Measurements from ENCODE around the gene TNRC6B. TPM values are rescaled to one million over a fixed set of nuclear protein-coding genes. Genes with fewer than 3 reads are reported as not detected.

TNRC6B gene, protein sequence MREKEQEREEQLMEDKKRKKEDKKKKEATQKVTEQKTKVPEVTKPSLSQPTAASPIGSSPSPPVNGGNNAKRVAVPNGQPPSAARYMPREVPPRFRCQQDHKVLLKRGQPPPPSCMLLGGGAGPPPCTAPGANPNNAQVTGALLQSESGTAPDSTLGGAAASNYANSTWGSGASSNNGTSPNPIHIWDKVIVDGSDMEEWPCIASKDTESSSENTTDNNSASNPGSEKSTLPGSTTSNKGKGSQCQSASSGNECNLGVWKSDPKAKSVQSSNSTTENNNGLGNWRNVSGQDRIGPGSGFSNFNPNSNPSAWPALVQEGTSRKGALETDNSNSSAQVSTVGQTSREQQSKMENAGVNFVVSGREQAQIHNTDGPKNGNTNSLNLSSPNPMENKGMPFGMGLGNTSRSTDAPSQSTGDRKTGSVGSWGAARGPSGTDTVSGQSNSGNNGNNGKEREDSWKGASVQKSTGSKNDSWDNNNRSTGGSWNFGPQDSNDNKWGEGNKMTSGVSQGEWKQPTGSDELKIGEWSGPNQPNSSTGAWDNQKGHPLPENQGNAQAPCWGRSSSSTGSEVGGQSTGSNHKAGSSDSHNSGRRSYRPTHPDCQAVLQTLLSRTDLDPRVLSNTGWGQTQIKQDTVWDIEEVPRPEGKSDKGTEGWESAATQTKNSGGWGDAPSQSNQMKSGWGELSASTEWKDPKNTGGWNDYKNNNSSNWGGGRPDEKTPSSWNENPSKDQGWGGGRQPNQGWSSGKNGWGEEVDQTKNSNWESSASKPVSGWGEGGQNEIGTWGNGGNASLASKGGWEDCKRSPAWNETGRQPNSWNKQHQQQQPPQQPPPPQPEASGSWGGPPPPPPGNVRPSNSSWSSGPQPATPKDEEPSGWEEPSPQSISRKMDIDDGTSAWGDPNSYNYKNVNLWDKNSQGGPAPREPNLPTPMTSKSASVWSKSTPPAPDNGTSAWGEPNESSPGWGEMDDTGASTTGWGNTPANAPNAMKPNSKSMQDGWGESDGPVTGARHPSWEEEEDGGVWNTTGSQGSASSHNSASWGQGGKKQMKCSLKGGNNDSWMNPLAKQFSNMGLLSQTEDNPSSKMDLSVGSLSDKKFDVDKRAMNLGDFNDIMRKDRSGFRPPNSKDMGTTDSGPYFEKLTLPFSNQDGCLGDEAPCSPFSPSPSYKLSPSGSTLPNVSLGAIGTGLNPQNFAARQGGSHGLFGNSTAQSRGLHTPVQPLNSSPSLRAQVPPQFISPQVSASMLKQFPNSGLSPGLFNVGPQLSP (N-terminal part only)
- polyA plus RNA-seq = 7.6 and 8.2 TPM in 2 replicates
- polyA minus RNA-seq = 93.2 and 113 TPM in 2 replicates

DNA sequence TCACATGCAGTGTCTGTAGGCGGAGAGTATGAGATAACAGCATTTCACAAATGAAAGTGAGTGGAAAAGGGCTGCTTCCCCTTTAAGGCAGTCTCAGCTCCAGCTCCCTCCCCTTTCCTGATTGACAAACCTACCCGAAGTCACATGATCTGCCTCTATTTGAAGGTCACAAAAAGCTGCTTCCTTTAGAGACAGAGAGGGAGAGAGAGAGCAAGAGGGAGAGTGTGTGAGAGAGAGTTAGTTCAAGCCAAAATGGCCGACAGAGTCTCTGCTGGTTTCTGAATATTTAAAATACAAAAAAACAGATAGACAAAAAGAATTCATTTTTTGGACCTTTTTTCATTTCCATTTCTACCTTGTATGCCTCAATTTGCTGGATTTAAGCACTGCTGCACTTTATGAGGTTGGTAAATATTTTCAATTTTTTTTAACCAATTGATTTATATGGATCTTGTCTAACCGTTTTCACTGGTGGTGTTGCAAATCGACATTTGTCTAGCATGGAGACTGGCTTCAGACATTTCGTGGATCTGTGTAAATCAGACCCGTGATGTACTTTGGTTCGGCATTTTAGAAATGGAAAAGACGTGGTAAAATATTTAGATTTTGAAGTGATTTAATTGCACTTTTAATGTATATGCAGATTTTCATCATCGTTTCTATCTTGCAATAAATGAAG is at the start of gene TNRC6B:
TNRC6B (plus strand) TSS at position 188 of the 679 bp plus-strand sequence; CDS start at position 399, 211 bp downstream.
- Histone ChIP-seq H3K9me2 (ENCODE audit: insufficient read depth, low read length) (no peaks in the 10 kb centered on the region), H3K4me2 (ENCODE audit: low read length) (peak within 1 kb of the TSS; percentile 41), H3K79me2 (replicated peaks; ENCODE audit: insufficient read depth, low read length) (peaks cover 50% of the 10 kb centered on the region), H3K4me3 (ENCODE audit: low read length) (peak within 1 kb of the TSS; percentile 68), H4K20me1 (ENCODE audit: insufficient read depth) (no peaks in the 10 kb centered on the region), H3F3A (ENCODE audit: insufficient read depth, low read length, poor library complexity, severe bottlenecking) (no peaks in the 10 kb centered on the region), H3K9ac (ENCODE audit: low read length) (peak within 1 kb of the TSS; percentile 91), H3K27me3 (ENCODE audit: insufficient read depth, low read depth, low read length) (no peaks in the 10 kb centered on the region), H3K27ac (ENCODE audit: low read length) (peak within 1 kb of the TSS; percentile 98), H3K9me3 (ENCODE audit: low read length) (no peaks in the 10 kb centered on the region), H3K36me3 (ENCODE audit: insufficient read depth, low read length) (no peaks in the 10 kb centered on the region), H2AFZ (ENCODE audit: low read depth, low read length) (peak within 1 kb of the TSS; percentile 46)
- TF ChIP-seq TAF1 (IDR thresholded peaks at IDR 0.05; ENCODE audit: low read depth) = peak; percentile 98
- TF ChIP-seq MXI1 (conservative IDR thresholded peaks at IDR 0.05; ENCODE audit: poor library complexity, severe bottlenecking) = peak; percentile 33
- TF ChIP-seq POLR2AphosphoS5 (IDR thresholded peaks at IDR 0.05) = peak; percentile 100
- no peak for TF ChIP-seq EZH2 (IDR thresholded peaks at IDR 0.05; ENCODE audit: borderline replicate concordance, insufficient read depth, low read length, poor library complexity, severe bottlenecking)
- peak; percentile 39 for TF ChIP-seq RAD21 (conservative IDR thresholded peaks at IDR 0.05)
- peak; percentile 49 for TF ChIP-seq EP300 (conservative IDR thresholded peaks at IDR 0.05; ENCODE audit: poor library complexity, severe bottlenecking)
- TF ChIP-seq, protein P1, sequence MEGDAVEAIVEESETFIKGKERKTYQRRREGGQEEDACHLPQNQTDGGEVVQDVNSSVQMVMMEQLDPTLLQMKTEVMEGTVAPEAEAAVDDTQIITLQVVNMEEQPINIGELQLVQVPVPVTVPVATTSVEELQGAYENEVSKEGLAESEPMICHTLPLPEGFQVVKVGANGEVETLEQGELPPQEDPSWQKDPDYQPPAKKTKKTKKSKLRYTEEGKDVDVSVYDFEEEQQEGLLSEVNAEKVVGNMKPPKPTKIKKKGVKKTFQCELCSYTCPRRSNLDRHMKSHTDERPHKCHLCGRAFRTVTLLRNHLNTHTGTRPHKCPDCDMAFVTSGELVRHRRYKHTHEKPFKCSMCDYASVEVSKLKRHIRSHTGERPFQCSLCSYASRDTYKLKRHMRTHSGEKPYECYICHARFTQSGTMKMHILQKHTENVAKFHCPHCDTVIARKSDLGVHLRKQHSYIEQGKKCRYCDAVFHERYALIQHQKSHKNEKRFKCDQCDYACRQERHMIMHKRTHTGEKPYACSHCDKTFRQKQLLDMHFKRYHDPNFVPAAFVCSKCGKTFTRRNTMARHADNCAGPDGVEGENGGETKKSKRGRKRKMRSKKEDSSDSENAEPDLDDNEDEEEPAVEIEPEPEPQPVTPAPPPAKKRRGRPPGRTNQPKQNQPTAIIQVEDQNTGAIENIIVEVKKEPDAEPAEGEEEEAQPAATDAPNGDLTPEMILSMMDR (IDR thresholded peaks at IDR 0.05; ENCODE audit: poor library complexity, severe bottlenecking) = no peak
- TF ChIP-seq SMC3 (conservative IDR thresholded peaks at IDR 0.05; ENCODE audit: poor library complexity) = no peak
- TF ChIP-seq, protein P2, sequence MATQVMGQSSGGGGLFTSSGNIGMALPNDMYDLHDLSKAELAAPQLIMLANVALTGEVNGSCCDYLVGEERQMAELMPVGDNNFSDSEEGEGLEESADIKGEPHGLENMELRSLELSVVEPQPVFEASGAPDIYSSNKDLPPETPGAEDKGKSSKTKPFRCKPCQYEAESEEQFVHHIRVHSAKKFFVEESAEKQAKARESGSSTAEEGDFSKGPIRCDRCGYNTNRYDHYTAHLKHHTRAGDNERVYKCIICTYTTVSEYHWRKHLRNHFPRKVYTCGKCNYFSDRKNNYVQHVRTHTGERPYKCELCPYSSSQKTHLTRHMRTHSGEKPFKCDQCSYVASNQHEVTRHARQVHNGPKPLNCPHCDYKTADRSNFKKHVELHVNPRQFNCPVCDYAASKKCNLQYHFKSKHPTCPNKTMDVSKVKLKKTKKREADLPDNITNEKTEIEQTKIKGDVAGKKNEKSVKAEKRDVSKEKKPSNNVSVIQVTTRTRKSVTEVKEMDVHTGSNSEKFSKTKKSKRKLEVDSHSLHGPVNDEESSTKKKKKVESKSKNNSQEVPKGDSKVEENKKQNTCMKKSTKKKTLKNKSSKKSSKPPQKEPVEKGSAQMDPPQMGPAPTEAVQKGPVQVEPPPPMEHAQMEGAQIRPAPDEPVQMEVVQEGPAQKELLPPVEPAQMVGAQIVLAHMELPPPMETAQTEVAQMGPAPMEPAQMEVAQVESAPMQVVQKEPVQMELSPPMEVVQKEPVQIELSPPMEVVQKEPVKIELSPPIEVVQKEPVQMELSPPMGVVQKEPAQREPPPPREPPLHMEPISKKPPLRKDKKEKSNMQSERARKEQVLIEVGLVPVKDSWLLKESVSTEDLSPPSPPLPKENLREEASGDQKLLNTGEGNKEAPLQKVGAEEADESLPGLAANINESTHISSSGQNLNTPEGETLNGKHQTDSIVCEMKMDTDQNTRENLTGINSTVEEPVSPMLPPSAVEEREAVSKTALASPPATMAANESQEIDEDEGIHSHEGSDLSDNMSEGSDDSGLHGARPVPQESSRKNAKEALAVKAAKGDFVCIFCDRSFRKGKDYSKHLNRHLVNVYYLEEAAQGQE (IDR thresholded peaks at IDR 0.05; ENCODE audit: borderline replicate concordance) = peak; percentile 96

Data from neural cell (in vitro differentiated cells).